ENCODE results near the gene PTGDS. TPM values are rescaled to one million over a fixed set of nuclear protein-coding genes. Genes with fewer than 3 reads are reported as not detected.

The PTGDS gene
- total and polyA plus RNA-seq, 2 experiments from 2014 or later, result 0.25 TPM; not detected in 1

GRCh38 chr9:136983656-136984314 is 6.5 kb downstream of the PTGDS start:
- WGBS, 2 experiments (ENCODE audit: low coverage in 1 of 2, low lambda C conversion rate in 2 of 2, missing lambda C conversion rate in 2 of 2), result 73 to 75% methylated on average over 11 of the region's 11 CpGs
- Histone ChIP-seq H3K79me2 (ENCODE audit: insufficient read depth) (no peaks in the 10 kb centered on the region), H3K27me3 (replicated peaks; ENCODE audit: insufficient read depth) (peaks cover 19% of the 10 kb centered on the region; the same call in 1 of the 2 replicates), H3K9me2 (ENCODE audit: insufficient read depth) (no peaks in the 10 kb centered on the region), H2AFZ (no peak overlapping the region), H3K9me3 (ENCODE audit: low read depth) (no peaks in the 10 kb centered on the region), H3K4me2 (ENCODE audit: unreplicated experiment) (no peak overlapping the region), H3K36me3 (ENCODE audit: low read depth) (no peaks in the 10 kb centered on the region), H3F3A (ENCODE audit: insufficient read depth) (no peaks in the 10 kb centered on the region), H4K20me1 (ENCODE audit: insufficient read depth) (no peaks in the 10 kb centered on the region), H3K9ac (no peak overlapping the region), H3K4me1 (ENCODE audit: insufficient read depth) (no peaks in the 10 kb centered on the region), H3K27ac (no peak overlapping the region), H3K4me3 (no peak overlapping the region)
- in situ Hi-C loops (cut with MboI), result no loop called here
- DNase-seq, result no peak
- TF ChIP-seq EZH2phosphoT487 (IDR thresholded peaks at IDR 0.05; ENCODE audit: insufficient read depth, low read depth) (no peak), EZH2 (IDR thresholded peaks at IDR 0.05; ENCODE audit: insufficient read depth, poor library complexity, severe bottlenecking) (no peak)

DNA sequence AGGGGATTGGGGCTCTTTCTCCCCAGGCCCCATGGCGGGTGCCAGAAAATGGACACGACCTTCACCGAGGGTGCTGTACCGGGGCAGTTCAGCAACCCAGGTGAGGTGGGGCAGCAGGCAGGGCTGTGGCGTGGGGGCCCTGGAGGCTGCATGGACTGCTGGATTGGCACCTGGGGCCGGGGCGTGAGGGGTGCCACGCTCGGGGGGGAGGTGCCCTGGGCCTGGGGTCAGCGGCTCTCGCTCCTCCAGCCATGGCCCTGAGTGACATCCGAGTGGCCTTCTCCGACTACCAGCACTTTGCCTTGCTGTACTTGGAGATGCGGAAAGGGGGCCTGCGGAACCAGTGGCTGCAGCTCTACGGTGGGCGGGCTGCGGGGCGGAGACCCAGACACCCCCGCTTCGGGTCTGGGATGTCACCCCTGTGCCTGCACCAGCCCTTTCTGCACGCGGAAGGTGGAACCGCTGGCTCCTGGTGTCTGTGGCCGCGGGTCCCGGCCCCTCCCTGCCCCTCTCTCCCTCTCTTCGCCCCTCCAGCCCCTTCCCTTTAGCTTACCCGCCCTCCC is 7.2 kb downstream of the PTGDS start:
- TF ChIP-seq EZH2phosphoT487 (IDR thresholded peaks at IDR 0.05; ENCODE audit: insufficient read depth, low read depth) (no peak), EZH2 (IDR thresholded peaks at IDR 0.05; ENCODE audit: insufficient read depth, poor library complexity, severe bottlenecking) (no peak)
- no peaks in the 10 kb centered on the region for H4K20me1 ChIP-seq (ENCODE audit: insufficient read depth)
- no peak overlapping the region for H3K4me3 ChIP-seq
- no peak for DNase-seq
- no peaks in the 10 kb centered on the region for H3K4me1 ChIP-seq (ENCODE audit: insufficient read depth)
- no peaks in the 10 kb centered on the region for H3K79me2 ChIP-seq (ENCODE audit: insufficient read depth)
- in situ Hi-C loops (cut with MboI), result no loop called here
- H3K9me2 ChIP-seq (ENCODE audit: insufficient read depth), result no peaks in the 10 kb centered on the region
- H3F3A ChIP-seq (ENCODE audit: insufficient read depth), result no peaks in the 10 kb centered on the region
- H3K4me2 ChIP-seq (ENCODE audit: unreplicated experiment), result no peak overlapping the region
- H3K9ac ChIP-seq, result no peak overlapping the region
- WGBS, 2 experiments (ENCODE audit: low coverage in 1 of 2, low lambda C conversion rate in 2 of 2, missing lambda C conversion rate in 2 of 2), result 38 to 67% methylated on average over 14 to 18 of the region's 29 CpGs
- no peaks in the 10 kb centered on the region for H3K9me3 ChIP-seq (ENCODE audit: low read depth)
- no peak overlapping the region for H3K27ac ChIP-seq
- H3K36me3 ChIP-seq (ENCODE audit: low read depth), result no peaks in the 10 kb centered on the region
- peaks cover 19% of the 10 kb centered on the region; the same call in 1 of the 2 replicates for H3K27me3 ChIP-seq (replicated peaks; ENCODE audit: insufficient read depth)
- H2AFZ ChIP-seq, result no peak overlapping the region

DNA sequence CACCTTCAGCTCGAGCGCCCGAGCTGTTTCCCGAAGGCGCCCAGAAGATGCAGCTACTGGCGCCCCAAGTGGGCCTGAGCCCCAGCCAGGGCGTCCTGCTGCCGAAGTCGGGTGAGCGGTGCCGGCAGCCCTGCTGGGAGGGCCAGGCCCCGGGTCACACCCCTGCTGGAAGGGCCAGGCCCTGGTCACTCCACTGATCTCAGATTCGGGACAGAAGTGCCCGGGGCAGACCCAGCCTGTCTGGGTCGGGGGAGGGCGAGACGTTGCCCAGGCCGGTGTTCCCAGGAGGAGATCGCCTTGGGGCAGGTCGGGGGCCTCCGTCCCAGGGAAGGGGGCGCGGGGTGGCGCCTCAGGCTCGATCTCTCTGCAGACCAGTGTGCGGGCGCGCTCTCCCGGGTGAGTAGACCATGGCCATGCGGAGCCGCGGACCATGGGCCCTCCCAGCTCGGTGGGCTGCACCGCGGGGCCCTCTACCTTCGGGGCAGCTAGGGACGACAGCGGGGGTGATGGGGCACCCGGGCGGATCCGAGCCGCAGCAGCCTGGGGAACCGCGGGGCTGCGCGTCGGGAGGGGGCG is 7.8 kb downstream of the PTGDS start:
- Histone ChIP-seq H3K4me2 (ENCODE audit: unreplicated experiment) (no peak overlapping the region), H3K36me3 (ENCODE audit: low read depth) (no peaks in the 10 kb centered on the region), H3K4me1 (ENCODE audit: insufficient read depth) (no peaks in the 10 kb centered on the region), H3K27me3 (replicated peaks; ENCODE audit: insufficient read depth) (peaks cover 19% of the 10 kb centered on the region; the same call in 1 of the 2 replicates), H2AFZ (no peak overlapping the region), H4K20me1 (ENCODE audit: insufficient read depth) (no peaks in the 10 kb centered on the region), H3K9ac (no peak overlapping the region), H3K79me2 (ENCODE audit: insufficient read depth) (no peaks in the 10 kb centered on the region), H3K4me3 (no peak overlapping the region), H3K27ac (no peak overlapping the region), H3F3A (ENCODE audit: insufficient read depth) (no peaks in the 10 kb centered on the region), H3K9me3 (ENCODE audit: low read depth) (no peaks in the 10 kb centered on the region), H3K9me2 (ENCODE audit: insufficient read depth) (no peaks in the 10 kb centered on the region)
- TF ChIP-seq EZH2 (IDR thresholded peaks at IDR 0.05; ENCODE audit: insufficient read depth, poor library complexity, severe bottlenecking), result peak; percentile 44
- no peak for TF ChIP-seq EZH2phosphoT487 (IDR thresholded peaks at IDR 0.05; ENCODE audit: insufficient read depth, low read depth)
- no peak for DNase-seq
- in situ Hi-C loops (cut with MboI), result no loop called here
- WGBS, 2 experiments (ENCODE audit: low coverage in 1 of 2, low lambda C conversion rate in 2 of 2, missing lambda C conversion rate in 2 of 2), result 4% methylated on average over 21 to 31 of the region's 48 CpGs

GRCh38 chr9:136985853-136986252 is 8.5 kb downstream of the PTGDS start:
- in situ Hi-C loops (cut with MboI), result no loop called here
- H3K4me1 ChIP-seq (ENCODE audit: insufficient read depth), result no peaks in the 10 kb centered on the region

More at GRCh38 chr9:136985853-136986252, 8.5 kb downstream of the PTGDS start:
- no peak overlapping the region for H3K27ac ChIP-seq
- no peaks in the 10 kb centered on the region for H3K79me2 ChIP-seq (ENCODE audit: insufficient read depth)
- TF ChIP-seq EZH2 (IDR thresholded peaks at IDR 0.05; ENCODE audit: insufficient read depth, poor library complexity, severe bottlenecking) (no peak), EZH2phosphoT487 (IDR thresholded peaks at IDR 0.05; ENCODE audit: insufficient read depth, low read depth) (no peak)
- H3K9me3 ChIP-seq (ENCODE audit: low read depth), result no peaks in the 10 kb centered on the region
- H3K27me3 ChIP-seq (replicated peaks; ENCODE audit: insufficient read depth), result peaks cover 19% of the 10 kb centered on the region; the same call in 1 of the 2 replicates
- no peaks in the 10 kb centered on the region for H3K9me2 ChIP-seq (ENCODE audit: insufficient read depth)
- 39 to 85% methylated on average over 5 to 31 of the region's 33 CpGs for WGBS, 2 experiments (ENCODE audit: low coverage in 1 of 2, low lambda C conversion rate in 2 of 2, missing lambda C conversion rate in 2 of 2)
- H2AFZ ChIP-seq, result no peak overlapping the region
- H3K36me3 ChIP-seq (ENCODE audit: low read depth), result no peaks in the 10 kb centered on the region
- no peak for DNase-seq
- no peaks in the 10 kb centered on the region for H4K20me1 ChIP-seq (ENCODE audit: insufficient read depth)
- no peak overlapping the region for H3K9ac ChIP-seq
- H3K4me2 ChIP-seq (ENCODE audit: unreplicated experiment), result no peak overlapping the region
- H3F3A ChIP-seq (ENCODE audit: insufficient read depth), result peaks cover under 1% of the 10 kb centered on the region; the same call in 1 of the 2 replicates
- H3K4me3 ChIP-seq, result no peak overlapping the region
